Measurements from ENCODE around the gene OR11H6. TPM values are rescaled to one million over a fixed set of nuclear protein-coding genes. Genes with fewer than 3 reads are reported as not detected.

The OR11H6 gene
- total RNA-seq, 2 donors from 2014 or later, result not detected

- no peak overlapping the region for H3K27ac ChIP-seq (ENCODE audit: low read depth, low read length)
- peaks cover 88% of the 10 kb centered on the region for H3K9me3 Mint-ChIP-seq
- H3K36me3 ChIP-seq (ENCODE audit: control insufficient read depth, insufficient read depth, low read length), result no peaks in the 10 kb centered on the region
- no peak overlapping the region for H3K4me3 Mint-ChIP-seq
- no peak overlapping the region for H3K9ac ChIP-seq (ENCODE audit: extremely low read depth, low read length, poor library complexity, severe bottlenecking)
- no peaks in the 10 kb centered on the region for H3K36me3 Mint-ChIP-seq (ENCODE audit: low read depth)
- H3K4me3 ChIP-seq (ENCODE audit: low read length), result no peak overlapping the region
- H3K4me1 Mint-ChIP-seq, result no peaks in the 10 kb centered on the region
- no peak for TF ChIP-seq CTCF (conservative IDR thresholded peaks at IDR 0.05)
- peaks cover 85% of the 10 kb centered on the region for H3K9me3 ChIP-seq (ENCODE audit: control insufficient read depth, low read length)
- H3K4me1 ChIP-seq (ENCODE audit: control insufficient read depth, insufficient read depth, low read length), result no peaks in the 10 kb centered on the region
- H3K27me3 ChIP-seq (ENCODE audit: control insufficient read depth, insufficient read depth, low read length, poor library complexity, severe bottlenecking), result no peaks in the 10 kb centered on the region
- H3K27me3 Mint-ChIP-seq (ENCODE audit: insufficient read depth), result no peaks in the 10 kb centered on the region
- H3K27ac Mint-ChIP-seq, result no peak overlapping the region
- 54 to 57% methylated on average over 5 of the region's 5 CpGs for WGBS, 2 experiments (ENCODE audit: insufficient coverage in 1 of 2, insufficient read length in 1 of 2)
- DNase-seq, result no peak
Observed at GRCh38 chr14:20184181-20184580, 39.3 kb upstream of the OR11H6 start.

GRCh38 chr14:20190596-20190995 is 32.9 kb upstream of the OR11H6 start, which contains the start of gene OR11G2:
Gene OR11G2, plus strand, starts transcription at chr14:20190896. Its CDS starts 6,542 bp downstream, at chr14:20197438.
- H3K36me3 ChIP-seq (ENCODE audit: control insufficient read depth, insufficient read depth, low read length), result no peaks in the 10 kb centered on the region

GRCh38 chr14:20191396-20191795 is 32.1 kb upstream of the OR11H6 start:
- no peak overlapping the region for H3K4me3 Mint-ChIP-seq
- Histone ChIP-seq H3K27ac (ENCODE audit: low read depth, low read length) (no peak overlapping the region), H3K9me3 (ENCODE audit: control insufficient read depth, low read length) (peaks cover 90% of the 10 kb centered on the region), H3K27me3 (ENCODE audit: control insufficient read depth, insufficient read depth, low read length, poor library complexity, severe bottlenecking) (no peaks in the 10 kb centered on the region), H3K4me3 (ENCODE audit: low read length) (no peak overlapping the region), H3K9ac (ENCODE audit: extremely low read depth, low read length, poor library complexity, severe bottlenecking) (no peak overlapping the region), H3K36me3 (ENCODE audit: control insufficient read depth, insufficient read depth, low read length) (no peaks in the 10 kb centered on the region), H3K4me1 (ENCODE audit: control insufficient read depth, insufficient read depth, low read length) (no peaks in the 10 kb centered on the region)
- DNase-seq, result no peak
- H3K9me3 Mint-ChIP-seq, result peaks cover 94% of the 10 kb centered on the region
- TF ChIP-seq CTCF (conservative IDR thresholded peaks at IDR 0.05), result no peak
- H3K27me3 Mint-ChIP-seq (ENCODE audit: insufficient read depth), result no peaks in the 10 kb centered on the region
- 76 to 83% methylated on average over 2 to 3 of the region's 3 CpGs for WGBS, 2 experiments (ENCODE audit: insufficient coverage in 1 of 2, insufficient read length in 1 of 2)
- H3K36me3 Mint-ChIP-seq (ENCODE audit: low read depth), result no peaks in the 10 kb centered on the region
- no peaks in the 10 kb centered on the region for H3K4me1 Mint-ChIP-seq
- H3K27ac Mint-ChIP-seq, result no peak overlapping the region

More at GRCh38 chr14:20190596-20190995, 32.9 kb upstream of the OR11H6 start, which contains the start of gene OR11G2:
- no peaks in the 10 kb centered on the region for H3K27me3 ChIP-seq (ENCODE audit: control insufficient read depth, insufficient read depth, low read length, poor library complexity, severe bottlenecking)
- H3K4me1 ChIP-seq (ENCODE audit: control insufficient read depth, insufficient read depth, low read length), result no peaks in the 10 kb centered on the region
- Mint-ChIP-seq H3K27me3 (ENCODE audit: insufficient read depth) (no peaks in the 10 kb centered on the region), H3K4me1 (no peaks in the 10 kb centered on the region), H3K9me3 (peaks cover 94% of the 10 kb centered on the region), H3K36me3 (ENCODE audit: low read depth) (no peaks in the 10 kb centered on the region), H3K4me3 (no peak within 1 kb of the TSS), H3K27ac (no peak within 1 kb of the TSS)
- no peak for TF ChIP-seq CTCF (conservative IDR thresholded peaks at IDR 0.05)
- WGBS, 2 experiments (ENCODE audit: insufficient coverage in 1 of 2, insufficient read length in 1 of 2), result 40% methylated on average over 1 of the region's 1 CpG; no CpG with 5 or more reads in 1 of the 2 experiments
- peaks cover 90% of the 10 kb centered on the region for H3K9me3 ChIP-seq (ENCODE audit: control insufficient read depth, low read length)
- no peak for DNase-seq
- H3K9ac ChIP-seq (ENCODE audit: extremely low read depth, low read length, poor library complexity, severe bottlenecking), result no peak within 1 kb of the TSS
- H3K27ac ChIP-seq (ENCODE audit: low read depth, low read length), result no peak within 1 kb of the TSS
- no peak within 1 kb of the TSS for H3K4me3 ChIP-seq (ENCODE audit: low read length)

Measured in endodermal cell (in vitro differentiated cells).